Measurements from ENCODE around the gene TBC1D22A. TPM values are rescaled to one million over a fixed set of nuclear protein-coding genes. Genes with fewer than 3 reads are reported as not detected.

Gene TBC1D22A
- total RNA-seq, 4 donors from 2014 or later: 31.2 to 111 (median 41.8) TPM

DNA sequence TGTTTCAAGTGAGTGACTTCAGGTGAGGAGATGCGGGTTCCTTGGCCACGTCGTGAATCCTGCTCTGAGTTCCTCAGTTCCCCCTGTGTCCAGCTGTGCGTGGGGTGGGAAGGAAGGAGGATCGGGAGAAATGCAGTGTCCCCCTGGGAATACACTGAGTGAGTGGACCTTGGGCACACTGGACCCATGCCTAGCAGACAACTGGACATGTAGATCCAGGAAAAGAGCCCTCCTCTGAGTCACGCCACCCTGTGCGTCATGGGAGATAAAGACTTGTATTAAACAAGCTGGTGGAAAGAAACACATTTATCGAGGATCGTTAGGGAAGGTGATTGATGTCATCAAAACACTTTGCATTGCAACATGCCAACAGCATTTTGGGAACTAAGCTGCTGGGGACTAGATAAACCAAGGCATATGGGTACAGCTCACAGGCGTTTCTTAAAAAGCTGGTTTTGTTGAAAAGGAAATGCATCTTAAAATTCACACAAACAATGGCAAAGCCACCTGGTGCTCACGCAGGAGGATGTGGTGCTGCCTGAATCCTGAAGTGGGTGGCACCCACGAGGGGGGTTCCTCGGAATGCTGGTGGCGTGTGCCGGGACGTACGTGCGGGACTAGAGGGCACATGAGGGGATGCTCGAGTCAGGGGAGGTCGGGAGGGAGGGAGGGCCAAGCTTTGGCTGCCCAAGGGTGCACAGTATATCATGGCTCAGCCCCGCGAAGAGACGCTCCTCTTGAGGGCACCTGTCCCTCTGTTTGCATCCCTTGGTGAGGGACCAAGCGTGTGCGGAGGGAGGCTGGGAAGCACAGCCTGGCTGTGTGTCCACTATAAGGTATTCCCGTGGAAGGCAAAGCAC lies 303.5 kb downstream of the TBC1D22A start:
- no peaks in the 10 kb centered on the region for H3K27me3 ChIP-seq
- no peak overlapping the region for H3K27ac ChIP-seq
- peak; percentile 2 for DNase-seq
- in situ Hi-C loops (cut with MboI; ENCODE audit: low pct_ligation_motif_present in 1 of 4, low pct_unique_long_range_greater_than_20kb in 1 of 4, low sequenced_read_pairs in 3 of 4): no loop called here
- WGBS, 2 donors (ENCODE audit: low coverage in 1 of 2): 90 to 93% methylated on average over 3 to 26 of the region's 26 CpGs
- no peak for TF ChIP-seq POLR2A (IDR thresholded peaks at IDR 0.05)
- no peak for TF ChIP-seq EP300 (IDR thresholded peaks at IDR 0.05; ENCODE audit: low read depth)
- TF ChIP-seq, protein P1, sequence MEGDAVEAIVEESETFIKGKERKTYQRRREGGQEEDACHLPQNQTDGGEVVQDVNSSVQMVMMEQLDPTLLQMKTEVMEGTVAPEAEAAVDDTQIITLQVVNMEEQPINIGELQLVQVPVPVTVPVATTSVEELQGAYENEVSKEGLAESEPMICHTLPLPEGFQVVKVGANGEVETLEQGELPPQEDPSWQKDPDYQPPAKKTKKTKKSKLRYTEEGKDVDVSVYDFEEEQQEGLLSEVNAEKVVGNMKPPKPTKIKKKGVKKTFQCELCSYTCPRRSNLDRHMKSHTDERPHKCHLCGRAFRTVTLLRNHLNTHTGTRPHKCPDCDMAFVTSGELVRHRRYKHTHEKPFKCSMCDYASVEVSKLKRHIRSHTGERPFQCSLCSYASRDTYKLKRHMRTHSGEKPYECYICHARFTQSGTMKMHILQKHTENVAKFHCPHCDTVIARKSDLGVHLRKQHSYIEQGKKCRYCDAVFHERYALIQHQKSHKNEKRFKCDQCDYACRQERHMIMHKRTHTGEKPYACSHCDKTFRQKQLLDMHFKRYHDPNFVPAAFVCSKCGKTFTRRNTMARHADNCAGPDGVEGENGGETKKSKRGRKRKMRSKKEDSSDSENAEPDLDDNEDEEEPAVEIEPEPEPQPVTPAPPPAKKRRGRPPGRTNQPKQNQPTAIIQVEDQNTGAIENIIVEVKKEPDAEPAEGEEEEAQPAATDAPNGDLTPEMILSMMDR (IDR thresholded peaks at IDR 0.05): no peak
- no peak for TF ChIP-seq POLR2AphosphoS5 (IDR thresholded peaks at IDR 0.05)
- no peak overlapping the region for H3K4me3 ChIP-seq
- intact Hi-C loops (cut with DNase I; ENCODE audit: low total_unique reads): no loop called here
- no peaks in the 10 kb centered on the region for H3K9me3 ChIP-seq
- no peaks in the 10 kb centered on the region for H3K4me1 ChIP-seq
- H3K36me3 ChIP-seq: no peaks in the 10 kb centered on the region

DNA sequence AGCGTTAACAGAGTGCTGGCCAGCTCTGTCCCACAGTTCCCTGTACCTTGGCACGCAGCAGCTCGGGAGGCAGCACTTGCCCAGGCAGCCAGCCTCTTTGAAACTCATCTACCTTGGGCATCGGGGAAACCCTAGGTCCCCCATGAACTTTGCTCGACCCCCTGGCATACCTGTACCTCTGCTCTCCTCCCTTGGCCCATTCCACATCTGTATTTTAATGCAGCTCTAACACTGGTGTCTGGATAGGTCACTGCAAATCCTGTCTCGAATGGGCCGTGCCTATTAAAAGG lies 304.1 kb downstream of the TBC1D22A start:
- Histone ChIP-seq H3K4me1 (no peaks in the 10 kb centered on the region), H3K27ac (no peak overlapping the region), H3K4me3 (no peak overlapping the region), H3K36me3 (no peaks in the 10 kb centered on the region), H3K9me3 (no peaks in the 10 kb centered on the region), H3K27me3 (no peaks in the 10 kb centered on the region)
- intact Hi-C loops (cut with DNase I; ENCODE audit: low total_unique reads) (no loop called here), in situ Hi-C loops (cut with MboI; ENCODE audit: low pct_ligation_motif_present in 1 of 4, low pct_unique_long_range_greater_than_20kb in 1 of 4, low sequenced_read_pairs in 3 of 4) (no loop called here)
- DNase-seq: peak; percentile 1
- TF ChIP-seq, protein P1 (IDR thresholded peaks at IDR 0.05): no peak
- TF ChIP-seq EP300 (IDR thresholded peaks at IDR 0.05; ENCODE audit: low read depth) (no peak), POLR2AphosphoS5 (IDR thresholded peaks at IDR 0.05) (no peak), POLR2A (IDR thresholded peaks at IDR 0.05) (no peak)
- 92 to 100% methylated on average over 2 to 7 of the region's 7 CpGs for WGBS, 2 donors (ENCODE audit: low coverage in 1 of 2)

DNA sequence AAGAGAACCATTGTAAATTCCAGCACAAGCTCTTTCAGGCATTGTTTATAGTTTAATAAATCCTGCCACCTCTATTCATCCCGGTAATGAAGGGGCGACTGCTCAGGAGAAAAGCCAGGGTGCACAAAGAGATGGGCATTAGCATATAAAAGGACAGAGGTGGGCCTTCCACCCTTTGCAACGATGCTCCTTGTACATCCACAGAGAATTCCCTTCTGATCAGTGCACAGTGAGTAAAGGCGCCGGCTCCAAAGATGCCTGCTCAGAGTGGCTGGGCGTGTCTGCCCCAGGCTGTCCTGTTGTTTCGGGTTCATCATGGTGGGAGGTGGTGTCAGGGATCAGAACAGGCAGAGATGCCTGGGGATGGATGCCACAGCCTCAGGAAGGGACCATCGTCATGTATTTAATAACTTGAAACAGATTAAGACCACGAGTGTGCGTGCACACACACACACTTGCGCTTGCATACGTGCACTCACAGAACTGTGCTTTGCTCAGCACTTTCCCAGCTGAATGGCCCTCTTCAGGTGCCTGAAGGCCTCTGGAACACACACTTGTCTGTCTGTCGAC lies 305.0 kb downstream of the TBC1D22A start:
- peak; percentile 3 for DNase-seq
- intact Hi-C loops (cut with DNase I; ENCODE audit: low total_unique reads): no loop called here

More for the DNA sequence above, 305.0 kb downstream of the TBC1D22A start:
- TF ChIP-seq, protein P1 (IDR thresholded peaks at IDR 0.05): no peak
- TF ChIP-seq POLR2A (IDR thresholded peaks at IDR 0.05) (no peak), POLR2AphosphoS5 (IDR thresholded peaks at IDR 0.05) (no peak), EP300 (IDR thresholded peaks at IDR 0.05; ENCODE audit: low read depth) (no peak)
- no peaks in the 10 kb centered on the region for H3K36me3 ChIP-seq
- H3K27me3 ChIP-seq: no peaks in the 10 kb centered on the region
- in situ Hi-C loops (cut with MboI; ENCODE audit: low pct_ligation_motif_present in 1 of 4, low pct_unique_long_range_greater_than_20kb in 1 of 4, low sequenced_read_pairs in 3 of 4): no loop called here
- no peaks in the 10 kb centered on the region for H3K4me1 ChIP-seq
- 90% methylated on average over 13 of the region's 13 CpGs; no CpG with 5 or more reads in 1 of the 2 donors for WGBS, 2 donors (ENCODE audit: low coverage in 1 of 2)
- H3K9me3 ChIP-seq: no peaks in the 10 kb centered on the region
- no peak overlapping the region for H3K27ac ChIP-seq
- no peak overlapping the region for H3K4me3 ChIP-seq

Measured in transverse colon (tissue), 4 donors.